ENCODE data around the gene LILRB5. TPM values are rescaled to one million over a fixed set of nuclear protein-coding genes. Genes with fewer than 3 reads are reported as not detected.

Gene LILRB5
- total and polyA plus RNA-seq, 2 of the 4 experiments (the other 2 are of a cell fraction): not detected

GRCh38 chr19:54297759-54298305, 40.8 kb upstream of the LILRB5 start:
- H2BK15ac ChIP-seq (ENCODE audit: low read depth, low read length): no peak overlapping the region
- H3K9ac ChIP-seq (ENCODE audit: low read depth, low read length): no peak overlapping the region
- no peak for DNase-seq
- H4K5ac ChIP-seq (ENCODE audit: low read depth, low read length): no peak overlapping the region
- H2AK9ac ChIP-seq (replicated peaks; ENCODE audit: low read depth, low read length, poor library complexity): no peak overlapping the region
- H3K27ac ChIP-seq (ENCODE audit: insufficient read depth, low read length): no peak overlapping the region
- no peak overlapping the region for H3K4me3 ChIP-seq (ENCODE audit: insufficient read depth, low read depth, low read length)
- H4K8ac ChIP-seq (ENCODE audit: low read depth in 2 of 2, low read length in 2 of 2): no peak overlapping the region
- H2AFZ ChIP-seq (replicated peaks; ENCODE audit: low read length, poor library complexity): no peak overlapping the region
- H3K18ac ChIP-seq (ENCODE audit: low read depth, low read length): no peak overlapping the region
- intact Hi-C loops (cut with micrococcal nuclease) (no loop called here), dilution Hi-C loops (cut with HindIII; ENCODE audit: low sequenced_read_pairs, unreplicated experiment) (no loop called here), in situ Hi-C loops (cut with MboI; ENCODE audit: low sequenced_read_pairs) (loop anchor here (5.0 kb wide), 1 partner anchor 279 kb away; no protein-coding TSS in a partner anchor)
- no peak for ATAC-seq (ENCODE audit: low read depth)
- ChIA-PET POLR2A (ENCODE audit: unreplicated experiment) (no interaction called here), CTCF (no interaction called here)
- BruUV-seq (replicated peaks): no TSS peak
- H3K14ac ChIP-seq (replicated peaks; ENCODE audit: low read depth, low read length): no peak overlapping the region
- H4K20me1 ChIP-seq (ENCODE audit: insufficient read depth, low read length): no peaks in the 10 kb centered on the region
- 0 out of 2 replicates have a peak, but pooled peaks cover 1% of the 10 kb centered on the region for H3K9me3 ChIP-seq (ENCODE audit: control insufficient read depth, insufficient read depth, low read length)
- no CpG with 5 or more reads among the region's 7 CpGs for WGBS, 2 experiments (ENCODE audit: extremely low coverage in 2 of 2, insufficient read length in 1 of 2)
- no peaks in the 10 kb centered on the region for H3K27me3 ChIP-seq (ENCODE audit: control insufficient read depth, insufficient read depth, low read length)
- H3K4me1 ChIP-seq (ENCODE audit: control insufficient read depth, insufficient read depth, low read length): no peaks in the 10 kb centered on the region
- H3K56ac ChIP-seq (ENCODE audit: extremely low read depth, insufficient read depth, low read length): no peak overlapping the region
- no peak overlapping the region for H3K4ac ChIP-seq (ENCODE audit: low read depth, low read length)
- H2BK120ac ChIP-seq (ENCODE audit: low read depth, low read length): no peak overlapping the region
- no peaks in the 10 kb centered on the region for H3K79me1 ChIP-seq (ENCODE audit: low read depth in 1 of 2, low read length in 2 of 2)
- no peak overlapping the region for H2BK20ac ChIP-seq (ENCODE audit: low read depth, low read length)
- no peak overlapping the region for H3K4me2 ChIP-seq (ENCODE audit: low read depth, low read length)
- H3K23ac ChIP-seq (ENCODE audit: low read depth, low read length): no peak overlapping the region
- no peak overlapping the region for H2AK5ac ChIP-seq (ENCODE audit: low read depth, low read length)
- H2BK5ac ChIP-seq (ENCODE audit: low read depth, low read length, poor library complexity, severe bottlenecking): no peak overlapping the region
- H4K91ac ChIP-seq (ENCODE audit: insufficient read depth, low read depth, low read length): no peak overlapping the region
- H3K9me1 ChIP-seq (ENCODE audit: insufficient read depth, low read length): no peaks in the 10 kb centered on the region
- H3K36me3 ChIP-seq (ENCODE audit: control insufficient read depth, insufficient read depth, low read length): no peaks in the 10 kb centered on the region
- no peak for TF ChIP-seq ELK1 (IDR thresholded peaks at IDR 0.05; ENCODE audit: borderline replicate concordance, low read depth, low read length)
- no peak for TF ChIP-seq POLR2A (IDR thresholded peaks at IDR 0.05; ENCODE audit: low read depth, low read length)
- no peak for TF ChIP-seq RAD21 (IDR thresholded peaks at IDR 0.05; ENCODE audit: low read length)
- TF ChIP-seq CEBPB (IDR thresholded peaks at IDR 0.05; ENCODE audit: low read depth, low read length): no peak
- no peak for TF ChIP-seq USF2 (IDR thresholded peaks at IDR 0.05; ENCODE audit: low read depth, low read length)
- TF ChIP-seq RFX5 (IDR thresholded peaks at IDR 0.05; ENCODE audit: low read depth, low read length): no peak
- no peak for TF ChIP-seq MAZ (IDR thresholded peaks at IDR 0.05; ENCODE audit: borderline replicate concordance, low read depth, low read length)
